NCI-H187 (cell line): ENCODE measurements around the gene LRRC4B.
A peak's percentile ranks its signal among the peaks of the same experiment; 100 is the strongest.
"Not testable (repeated sequence)": the region's sequence is repeated elsewhere in the genome, so short reads cannot be mapped to it uniquely, and the experiment has no call there.

Experiments used
- DNase-seq, 2 experiments: peaks; one replicate each; lab custom pipeline; 2025; lab: John Stamatoyannopoulos, UW

LRRC4B gene

GRCh38 chr19:50486823-50487515 lies 81.3 kb downstream of the LRRC4B start:
- DNase-seq, result no peak

DNA sequence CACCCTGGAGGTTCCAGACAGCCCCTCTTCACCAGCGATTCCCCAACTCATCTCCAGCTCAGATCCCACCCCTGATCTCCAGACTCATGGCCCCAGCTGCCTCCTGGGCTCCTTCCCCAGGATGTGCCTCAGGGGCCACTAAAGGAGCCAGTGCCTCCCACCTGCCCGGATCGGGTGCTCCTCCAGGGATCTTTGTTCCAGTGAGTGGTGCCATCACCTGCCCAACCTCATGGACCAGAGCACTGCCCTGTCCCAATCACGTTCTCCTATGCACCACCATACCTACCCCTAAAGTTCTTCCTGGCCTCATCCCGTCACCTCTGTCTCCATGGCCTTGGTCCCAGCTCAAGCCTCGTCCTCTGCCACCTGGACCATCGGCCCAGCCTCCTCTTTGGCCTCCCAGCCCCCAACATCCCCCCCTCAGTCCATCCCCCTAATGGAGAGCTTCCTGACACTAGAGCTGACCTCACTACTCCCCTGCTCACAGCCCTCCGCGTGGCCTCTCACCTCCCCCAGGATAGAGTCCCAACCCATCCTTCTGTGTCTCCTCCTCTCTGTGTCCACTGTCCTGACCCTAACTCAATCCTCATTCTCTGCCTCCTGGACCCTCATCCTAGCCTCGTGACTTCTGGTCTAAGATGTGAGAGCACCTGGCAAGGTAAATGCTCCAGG lies 82.8 kb downstream of the LRRC4B start:
- no peak for DNase-seq

GRCh38 chr19:50482916-50483315 lies 85.3 kb downstream of the LRRC4B start:
- no peak for DNase-seq

DNA sequence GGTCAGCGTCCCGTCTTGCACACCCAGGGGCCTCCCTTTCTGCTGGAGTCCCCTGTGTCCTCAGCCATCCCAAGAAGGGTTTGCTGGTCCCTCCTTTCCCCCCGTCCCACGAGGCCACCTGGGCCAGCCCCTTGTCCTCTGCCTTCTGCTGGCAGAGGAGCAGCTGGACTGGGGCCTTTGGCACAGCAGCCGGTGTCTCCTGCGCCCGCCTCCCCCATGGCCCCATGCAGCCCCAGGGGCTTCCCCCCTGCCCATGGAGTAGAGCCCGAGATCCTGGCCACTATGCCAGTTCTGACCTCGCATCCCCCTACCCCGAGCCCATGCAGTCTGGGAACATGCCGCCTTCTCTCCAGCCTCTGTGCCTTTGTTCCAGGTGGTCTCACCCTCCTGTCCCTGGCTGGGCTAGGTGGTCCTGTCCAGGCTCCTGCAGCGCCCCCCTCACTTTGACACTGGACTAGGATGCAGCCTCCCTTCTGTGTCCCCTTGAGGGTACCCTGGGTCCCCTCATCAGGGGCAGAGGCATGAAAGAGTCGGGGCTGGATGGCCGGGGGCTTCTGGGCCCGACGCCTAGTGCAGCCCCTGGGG lies 85.9 kb downstream of the LRRC4B start:
- no peak for DNase-seq

DNA sequence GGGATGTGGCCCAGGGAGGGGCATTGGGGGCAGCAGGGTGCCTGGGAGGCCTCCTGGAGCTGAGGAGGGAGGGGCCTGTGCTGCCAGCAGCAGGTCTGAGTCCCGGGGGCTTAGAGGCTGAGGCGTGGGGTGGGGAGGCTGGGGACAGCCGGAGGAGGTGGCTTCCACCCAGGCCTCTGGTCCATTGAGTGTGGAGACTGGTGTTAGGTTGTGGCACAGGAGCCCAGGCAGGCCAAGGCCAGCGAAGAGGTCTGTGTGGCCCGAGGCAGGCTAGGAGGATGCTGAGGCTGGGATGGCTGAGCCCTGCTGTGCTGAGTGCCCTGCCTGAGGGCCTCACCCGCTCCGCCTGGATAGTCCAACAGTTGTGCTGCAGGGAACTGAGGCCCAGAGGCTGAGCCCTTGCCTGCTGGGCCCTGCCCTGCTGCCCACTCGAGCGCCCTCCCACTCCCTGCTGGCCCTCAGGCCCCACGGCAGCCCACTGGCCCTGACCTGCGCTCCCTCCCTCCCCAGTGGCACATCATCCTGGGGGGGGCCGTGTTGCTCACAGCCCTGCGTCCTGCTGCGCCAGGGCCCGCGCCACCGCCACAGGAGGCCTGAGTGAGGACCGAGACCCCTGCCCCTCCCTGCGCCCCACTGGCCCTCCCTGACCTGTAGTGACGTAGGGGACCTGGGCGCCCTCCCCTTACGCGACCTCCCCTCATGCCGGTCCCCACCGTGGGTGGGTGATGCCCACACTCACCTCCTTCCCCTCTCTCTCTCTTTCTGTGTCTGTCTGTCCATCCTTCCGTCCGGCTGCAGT lies 86.7 kb downstream of the LRRC4B start:
- DNase-seq, result no peak

DNA sequence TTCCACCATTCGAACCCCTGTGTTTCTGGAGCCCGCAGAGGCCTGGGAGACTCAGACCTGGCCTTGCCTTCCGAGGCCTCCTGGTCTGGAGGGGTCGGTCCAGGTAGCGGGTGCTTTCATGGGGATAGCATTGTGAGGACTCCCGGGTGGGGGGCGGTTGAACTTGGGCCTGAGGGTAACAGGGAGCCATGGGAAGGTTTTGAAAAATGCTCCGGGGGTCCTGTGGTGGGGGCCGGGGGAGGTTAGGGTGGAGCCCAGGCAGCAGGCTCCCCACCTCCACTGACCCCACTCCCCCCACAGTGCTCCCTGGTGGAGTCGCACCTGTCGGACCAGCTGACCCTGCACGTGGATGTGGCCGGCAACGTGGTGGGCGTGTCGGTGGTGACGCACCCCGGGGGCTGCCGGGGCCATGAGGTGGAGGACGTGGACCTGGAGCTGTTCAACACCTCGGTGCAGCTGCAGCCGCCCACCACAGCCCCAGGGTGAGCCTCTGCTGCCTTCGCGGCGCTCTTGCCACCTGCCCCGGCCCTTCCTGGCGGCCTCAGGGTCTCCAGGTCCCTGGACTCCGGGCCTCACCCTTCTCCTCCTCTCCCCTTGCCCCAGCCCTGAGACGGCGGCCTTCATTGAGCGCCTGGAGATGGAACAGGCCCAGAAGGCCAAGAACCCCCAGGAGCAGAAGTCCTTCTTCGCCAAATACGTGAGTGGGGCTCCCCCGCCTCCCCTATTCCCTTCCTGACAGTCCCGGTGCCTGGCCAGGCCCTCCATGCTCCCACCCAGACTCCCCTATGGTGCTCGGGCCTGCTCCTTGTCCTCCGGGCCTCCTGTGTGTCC lies 87.7 kb downstream of the LRRC4B start:
- no peak for DNase-seq

DNA sequence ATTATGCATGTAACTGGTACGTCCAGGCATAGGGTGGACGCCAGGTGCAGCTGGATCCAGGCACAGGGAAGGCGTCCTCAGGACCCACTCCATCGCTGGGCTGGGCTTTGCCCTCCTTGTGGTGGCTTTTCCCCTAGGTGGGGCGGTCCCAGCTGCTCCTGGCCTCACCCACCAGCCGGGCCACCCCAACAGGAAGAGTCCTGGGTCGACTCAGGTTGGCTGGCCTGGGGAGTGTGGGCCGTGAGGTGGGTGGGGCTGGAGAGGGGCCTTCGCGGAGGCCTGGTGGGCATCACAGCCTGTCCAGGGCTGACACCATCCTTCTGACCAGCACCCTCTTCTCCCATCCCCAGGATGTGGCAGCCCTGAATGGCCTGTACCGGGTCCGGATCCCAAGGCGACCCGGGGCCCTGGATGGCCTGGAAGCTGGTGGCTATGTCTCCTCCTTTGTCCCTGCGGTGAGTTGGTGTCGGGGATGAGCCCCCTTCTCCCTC lies 88.4 kb downstream of the LRRC4B start:
- no peak for DNase-seq

GRCh38 chr19:50478901-50479715 lies 89.1 kb downstream of the LRRC4B start:
- DNase-seq, result no peak

- no peak for DNase-seq
Measured at GRCh38 chr19:50477751-50478515, 90.3 kb downstream of the LRRC4B start.

DNA sequence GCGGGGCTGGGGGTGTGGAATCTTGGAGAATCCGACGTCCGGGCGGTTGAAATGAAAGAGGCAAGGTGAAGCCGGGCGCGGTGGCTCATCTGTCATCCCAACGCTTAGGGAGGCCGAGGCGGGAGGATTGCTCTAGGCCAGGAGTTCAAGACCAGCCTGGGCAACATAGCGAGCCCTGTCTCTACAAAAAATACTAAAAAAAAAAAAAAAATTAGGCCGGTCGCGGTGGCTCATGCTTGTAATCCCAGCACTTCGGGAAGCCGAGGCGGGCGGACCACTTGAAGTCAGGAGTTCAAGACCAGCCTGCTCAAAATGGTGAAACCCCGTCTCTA lies 91.4 kb downstream of the LRRC4B start:
- DNase-seq, result no peak

DNA sequence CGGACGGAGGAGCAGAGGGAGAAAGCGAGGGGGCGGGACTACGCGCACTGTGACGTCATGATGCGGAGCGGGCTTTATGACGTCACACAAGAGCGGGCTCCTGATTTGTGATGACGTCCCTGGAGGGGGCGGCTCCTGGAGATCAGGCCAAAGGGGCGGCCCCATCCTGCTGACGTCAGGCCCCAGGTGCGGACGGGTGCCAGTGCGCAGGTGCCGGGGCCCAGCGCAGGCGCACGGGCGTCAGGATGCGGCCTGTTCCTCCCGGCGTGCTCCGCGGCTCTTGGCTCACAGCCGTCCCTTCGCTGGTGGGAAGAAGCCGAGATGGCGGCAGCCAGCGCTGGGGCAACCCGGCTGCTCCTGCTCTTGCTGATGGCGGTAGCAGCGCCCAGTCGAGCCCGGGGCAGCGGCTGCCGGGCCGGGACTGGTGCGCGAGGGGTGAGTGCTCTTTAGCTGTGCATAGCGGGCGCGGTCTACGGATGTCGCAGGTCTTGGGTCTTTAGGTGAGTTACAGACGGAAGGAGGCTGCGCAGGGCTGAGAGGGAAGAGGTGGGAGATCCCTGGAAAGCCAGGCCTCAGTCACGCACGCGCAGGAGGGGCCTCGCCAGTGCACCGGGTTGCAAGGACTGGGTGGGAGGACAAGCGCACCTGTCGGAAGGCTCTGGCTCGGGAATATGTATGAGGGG lies 91.9 kb downstream of the LRRC4B start, which contains the start of the genes EMC10 and GARIN5A:
Gene EMC10 (plus strand): TSS at position 284 of the 683 bp plus-strand sequence. CDS start 38 bp downstream, at position 322.
Gene GARIN5A (minus strand): TSS at position 625 of the 683 bp plus-strand sequence. CDS start 460 bp downstream, at position 165.
- DNase-seq, result peak; percentile 52 to 80

- DNase-seq, result no peak
Measured at GRCh38 chr19:50475736-50476223, 92.5 kb downstream of the LRRC4B start.

DNA sequence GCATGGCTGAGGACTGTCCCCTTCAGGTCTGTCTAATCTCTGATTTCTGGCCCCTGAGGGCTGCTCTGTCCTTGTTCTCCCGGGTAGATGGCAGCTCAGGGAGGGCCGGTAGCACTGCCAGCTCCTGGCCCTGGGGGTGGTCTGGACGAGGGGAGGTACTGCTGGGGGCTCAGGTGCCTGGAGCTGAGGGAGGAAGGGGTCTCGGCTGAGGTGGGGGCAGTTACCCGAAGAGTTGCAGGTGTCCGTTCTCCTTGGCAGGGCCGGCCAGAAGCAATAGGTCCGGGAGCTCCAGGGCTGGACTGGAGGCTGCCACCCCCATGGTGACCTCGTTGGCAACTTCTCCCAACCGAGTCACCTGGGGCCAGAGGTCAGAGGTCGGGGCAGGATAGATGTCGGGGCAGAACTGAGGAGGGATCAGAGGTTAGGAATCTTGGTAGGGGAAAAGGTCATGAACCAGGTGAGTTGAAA lies 93.1 kb downstream of the LRRC4B start:
- DNase-seq, result no peak

DNA sequence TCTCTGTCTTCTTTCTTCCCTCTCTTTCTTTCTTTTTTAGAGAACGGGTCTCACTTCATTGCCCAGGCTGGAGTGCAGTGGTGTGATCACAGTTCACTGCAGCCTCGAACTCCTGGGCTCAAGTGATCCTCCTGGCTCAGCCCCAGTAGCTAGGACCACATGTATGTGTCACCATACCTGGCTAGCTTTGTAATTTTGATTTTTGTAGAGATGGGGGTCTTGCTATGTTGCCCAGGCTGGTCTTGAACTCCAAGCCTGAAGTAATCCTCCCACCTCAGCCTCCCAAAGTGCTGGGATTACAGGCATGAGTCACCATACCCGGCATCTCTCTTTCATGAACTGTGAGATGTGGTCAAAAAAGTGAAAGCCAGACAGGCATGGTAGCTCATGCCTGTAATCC lies 94.9 kb downstream of the LRRC4B start:
- not testable (repeated sequence) for DNase-seq

- DNase-seq, result no peak
Measured at GRCh38 chr19:50468818-50469217, 99.4 kb downstream of the LRRC4B start.

- DNase-seq, result no peak
Measured at GRCh38 chr19:50467566-50467965, 100.7 kb downstream of the LRRC4B start.
